K562 (cell line): Measurements from ENCODE around the gene EIF4G2. TPM values are rescaled to one million over a fixed set of nuclear protein-coding genes. Genes with fewer than 3 reads are reported as not detected.
A peak's percentile ranks its signal among the peaks of the same experiment; 100 is the strongest.

ENCODE experiments used
- AFF1 ChIP-seq, 2 experiments: fragments of 450-650 bp; IDR thresholded peaks; 2 replicates each; pipeline ENCODE4 v1.6.1; 2018; ENCODE audit warnings: mild to moderate bottlenecking in 2 of 2, low read depth in 1 of 2; ENCODE audit not compliant: partially characterized antibody in 2 of 2
- DIDO1 ChIP-seq: fragments of 450-650 bp; IDR thresholded peaks from 2 replicates; pipeline ENCODE4 v1.6.1; 2016; ENCODE audit warnings: low read depth, missing biosample characterization, missing genetic modification characterization
- EHMT2 ChIP-seq: fragments of 450-650 bp; IDR thresholded peaks from 2 replicates; pipeline ENCODE4 v1.6.1; 2018; ENCODE audit warnings: antibody characterized with exemption
- GTF2A2 ChIP-seq: IDR thresholded peaks from 2 replicates; pipeline ENCODE4 v1.6.1; 2016; ENCODE audit warnings: mild to moderate bottlenecking, missing genetic modification characterization, missing compliant biosample characterization
- JUN ChIP-seq, 2 experiments: sonication (generic) in 1 of 2; formaldehyde crosslinking in 1 of 2; IDR thresholded peaks; 2 replicates each; pipeline versions ENCODE4 v1.6.1 to v1.8.0; 2012 to 2022; ENCODE audit warnings: borderline replicate concordance in 2 of 2, mild to moderate bottlenecking in 2 of 2, improper control_type of control experiment in 1 of 2, low read depth in 1 of 2, low read length in 1 of 2, missing genetic modification reagents in 1 of 2
- KLF16 ChIP-seq: IDR thresholded peaks from 2 replicates; pipeline ENCODE4 v1.6.1; 2016; ENCODE audit warnings: antibody characterized with exemption
- LARP7 ChIP-seq: fragments of 450-650 bp; IDR thresholded peaks from 2 replicates; pipeline ENCODE4 v1.6.1; 2016
- MAFK ChIP-seq: IDR thresholded peaks from 2 replicates; pipeline ENCODE4 v1.6.1; 2011; ENCODE audit warnings: low read length, improper control_type of control experiment
- MEIS2 ChIP-seq: fragments of 450-650 bp; IDR thresholded peaks from 2 replicates; pipeline ENCODE4 v1.6.1; 2014; ENCODE audit warnings: mild to moderate bottlenecking; ENCODE audit not compliant: partially characterized antibody
- NCOR1 ChIP-seq: fragments of 450-650 bp; IDR thresholded peaks from 2 replicates; pipeline ENCODE4 v1.6.1; 2016; ENCODE audit warnings: mild to moderate bottlenecking, moderate library complexity
- NFATC3 ChIP-seq: fragments of 450-650 bp; IDR thresholded peaks from 2 replicates; pipeline ENCODE4 v1.6.1; 2017; ENCODE audit warnings: mild to moderate bottlenecking
- NFIC ChIP-seq: fragments of 450-650 bp; IDR thresholded peaks from 2 replicates; pipeline ENCODE4 v1.6.1; 2017; ENCODE audit warnings: mild to moderate bottlenecking, inconsistent platforms
- RCOR1 ChIP-seq, 2 experiments: IDR thresholded peaks; 2 replicates each; pipeline ENCODE4 v1.6.1; 2012; ENCODE audit warnings: low read depth in 2 of 2, low read length in 2 of 2, borderline replicate concordance in 1 of 2, improper control_type of control experiment in 1 of 2
- SPI1 ChIP-seq: IDR thresholded peaks from 2 replicates; pipeline ENCODE4 v1.6.1; 2011; ENCODE audit warnings: low read depth, low read length, control low read depth, borderline replicate concordance
- STAT5A ChIP-seq: IDR thresholded peaks from 2 replicates; pipeline ENCODE4 v1.6.1; 2012; ENCODE audit warnings: low read length, inconsistent platforms, borderline replicate concordance
- SUPT5H ChIP-seq: fragments of 450-650 bp; IDR thresholded peaks from 2 replicates; pipeline ENCODE4 v1.6.1; 2016
- TSC22D4 ChIP-seq: fragments of 450-650 bp; IDR thresholded peaks from 2 replicates; pipeline ENCODE4 v1.6.1; 2016; ENCODE audit warnings: missing genetic modification characterization, missing biosample characterization, control low read depth
- U2AF1 ChIP-seq: fragments of 200-400 bp; formaldehyde crosslinking; optimal IDR thresholded peaks from 2 replicates; pipeline ENCODE3; 2017; ENCODE audit warnings: mild to moderate bottlenecking, low read depth, low read length, moderate library complexity
- ZEB2 ChIP-seq: fragments of 450-650 bp; IDR thresholded peaks from 2 replicates; pipeline ENCODE4 v1.6.1; 2016
- ZFP36 ChIP-seq: fragments of 150-350 bp; IDR thresholded peaks from 2 replicates; pipeline ENCODE4 v1.6.1; 2018; ENCODE audit warnings: low read length, low read depth; ENCODE audit not compliant: partially characterized antibody
- polyA plus RNA-seq, 8 experiments: library from polyadenylated mRNA; depleted of rRNA in 4 of 8; stranded (reverse) in 5 of 8; unstranded in 3 of 8; fragments of >200 nt; fragmentation: Nextera tagmentation in 2 of 8; fragmentation: Illumina TruSeq in 1 of 8; extraction: Ambion mirVana in 2 of 8; extraction: Trizol in 1 of 8; gene quantifications; 2 replicates each; pipeline versions ENCODE4 v1.2.1 to v1.2.3, GENCODE V29; 2011 to 2014; ENCODE audit warnings: inconsistent platforms in 1 of 8, missing spikeins in 1 of 8
- total RNA-seq, 7 experiments: library from RNA; depleted of rRNA in 6 of 7; stranded (reverse); fragments of >200 nt in 6 of 7; fragmentation: Illumina TruSeq in 2 of 7; extraction: Trizol in 2 of 7; gene quantifications; 2 replicates each; pipeline versions ENCODE4 v1.2.1 to v1.2.3, GENCODE V29; 2011 to 2021; ENCODE audit warnings: low replicate concordance in 1 of 7
- TF ChIP-seq, protein P1 (sequence below), 2 experiments: fragments of 450-650 bp in 1 of 2; sonication (generic) in 1 of 2; formaldehyde crosslinking; conservative IDR thresholded peaks; 2 replicates each; pipeline versions ENCODE4 v1.4.0 to v1.8.1; 2020 to 2022; ENCODE audit warnings: mild to moderate bottlenecking in 1 of 2, missing genetic modification reagents in 1 of 2
- TF ChIP-seq, protein P2 (sequence below): fragments of 450-650 bp; IDR thresholded peaks from 2 replicates; pipeline ENCODE4 v1.6.1; 2016; ENCODE audit warnings: mild to moderate bottlenecking

Gene EIF4G2
- total and polyA plus RNA-seq, 9 of the 15 experiments (the other 6 are each of a cell fraction or from before 2014, with no cell fraction given): 206 to 790 (median 646) TPM

- TF ChIP-seq AFF1 (IDR thresholded peaks at IDR 0.05; ENCODE audit: low read depth in 1 of 2, partially characterized antibody in 2 of 2): peak; percentile 77 to 92
- 0 out of 2 replicates have a peak, but pooled peaks have one; percentile 8 for TF ChIP-seq EHMT2
- peak; percentile 69 for TF ChIP-seq NCOR1
- no peak for TF ChIP-seq U2AF1
- TF ChIP-seq, protein P1, sequence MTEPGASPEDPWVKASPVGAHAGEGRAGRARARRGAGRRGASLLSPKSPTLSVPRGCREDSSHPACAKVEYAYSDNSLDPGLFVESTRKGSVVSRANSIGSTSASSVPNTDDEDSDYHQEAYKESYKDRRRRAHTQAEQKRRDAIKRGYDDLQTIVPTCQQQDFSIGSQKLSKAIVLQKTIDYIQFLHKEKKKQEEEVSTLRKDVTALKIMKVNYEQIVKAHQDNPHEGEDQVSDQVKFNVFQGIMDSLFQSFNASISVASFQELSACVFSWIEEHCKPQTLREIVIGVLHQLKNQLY (CRISPR knock-in tag; conservative IDR thresholded peaks at IDR 0.05): peak in 1 of 2 experiments; percentile 10; a peak in 1 of 4 replicates
- TF ChIP-seq GTF2A2 (tag): 0 out of 2 replicates have a peak, but pooled peaks have one; percentile 61
- TF ChIP-seq NFIC: peak; percentile 72
- TF ChIP-seq SPI1: no peak
- TF ChIP-seq, protein P2, sequence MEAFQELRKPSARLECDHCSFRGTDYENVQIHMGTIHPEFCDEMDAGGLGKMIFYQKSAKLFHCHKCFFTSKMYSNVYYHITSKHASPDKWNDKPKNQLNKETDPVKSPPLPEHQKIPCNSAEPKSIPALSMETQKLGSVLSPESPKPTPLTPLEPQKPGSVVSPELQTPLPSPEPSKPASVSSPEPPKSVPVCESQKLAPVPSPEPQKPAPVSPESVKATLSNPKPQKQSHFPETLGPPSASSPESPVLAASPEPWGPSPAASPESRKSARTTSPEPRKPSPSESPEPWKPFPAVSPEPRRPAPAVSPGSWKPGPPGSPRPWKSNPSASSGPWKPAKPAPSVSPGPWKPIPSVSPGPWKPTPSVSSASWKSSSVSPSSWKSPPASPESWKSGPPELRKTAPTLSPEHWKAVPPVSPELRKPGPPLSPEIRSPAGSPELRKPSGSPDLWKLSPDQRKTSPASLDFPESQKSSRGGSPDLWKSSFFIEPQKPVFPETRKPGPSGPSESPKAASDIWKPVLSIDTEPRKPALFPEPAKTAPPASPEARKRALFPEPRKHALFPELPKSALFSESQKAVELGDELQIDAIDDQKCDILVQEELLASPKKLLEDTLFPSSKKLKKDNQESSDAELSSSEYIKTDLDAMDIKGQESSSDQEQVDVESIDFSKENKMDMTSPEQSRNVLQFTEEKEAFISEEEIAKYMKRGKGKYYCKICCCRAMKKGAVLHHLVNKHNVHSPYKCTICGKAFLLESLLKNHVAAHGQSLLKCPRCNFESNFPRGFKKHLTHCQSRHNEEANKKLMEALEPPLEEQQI: peak; percentile 89
- peak; percentile 24 for TF ChIP-seq MEIS2
- no peak for TF ChIP-seq JUN (IDR thresholded peaks at IDR 0.05; ENCODE audit: borderline replicate concordance, low read depth, low read length)
- peak; percentile 30; the same call in 1 of the 2 replicates for TF ChIP-seq JUN (CRISPR knock-in tag; IDR thresholded peaks at IDR 0.05; ENCODE audit: borderline replicate concordance)
- TF ChIP-seq NFATC3: no peak
- TF ChIP-seq TSC22D4 (tag): no peak
- TF ChIP-seq STAT5A: 0 out of 2 replicates have a peak, but pooled peaks have one; percentile 20
- TF ChIP-seq RCOR1 (IDR thresholded peaks at IDR 0.05; ENCODE audit: borderline replicate concordance in 1 of 2, low read depth in 2 of 2, low read length in 2 of 2): 0 out of 4 replicates have a peak, but pooled peaks of 1 of the 2 experiments have one; percentile 69
- TF ChIP-seq LARP7: peak; percentile 95
- peak; percentile 100 for TF ChIP-seq SUPT5H
- no peak for TF ChIP-seq DIDO1
- TF ChIP-seq MAFK: no peak; the same call in 1 of the 2 replicates
- peak; percentile 12; the same call in 1 of the 2 replicates for TF ChIP-seq ZEB2
- no peak for TF ChIP-seq ZFP36
- no peak for TF ChIP-seq KLF16
Measured at GRCh38 chr11:10808553-10809372, at the start of gene EIF4G2 (continued).
